Panc1 (cell line): ENCODE data around the gene WNT11. TPM values are rescaled to one million over a fixed set of nuclear protein-coding genes. Genes with fewer than 3 reads are reported as not detected.

Experiments used
- ATAC-seq: fragments of 200-7000 bp; cut with Tn5 transposase; 2 replicates; pipeline ENCODE4 v1.9.1; 2020; ENCODE audit warnings: mild to moderate bottlenecking, moderate library complexity
- BruUV-seq: library from RNA; stranded (reverse); fragments of 400-500 nt; replicated peaks from 2 replicates; lab custom pipeline; 2021; lab: Mats Ljungman, UMichigan
- CTCF ChIA-PET: fragments of 300-600 bp; sonication (Branson Sonifier 250); formaldehyde crosslinking; loops from one replicate; lab custom pipeline; 2022; ENCODE audit warnings: antibody characterized with exemption; lab: Charles Lee
- POLR2A ChIA-PET: fragments of 300-600 bp; sonication (Branson Sonifier 250); formaldehyde crosslinking; loops from one replicate; lab custom pipeline; 2022; ENCODE audit warnings: antibody characterized with exemption; lab: Charles Lee
- DNase-seq: peaks from one replicate; pipeline ENCODE4 v3.0.0-alpha.2; 2010; ENCODE audit warnings: low read depth, low spot score
- H3K27ac ChIP-seq: 2 replicates; pipeline ENCODE4 v1.5.1; 2011; ENCODE audit warnings: mild to moderate bottlenecking, low read length, inconsistent platforms
- H3K27me3 ChIP-seq: fragments of 200-500 bp; sonication (Bioruptor generic); 2 replicates; pipeline ENCODE4 v1.6.0; 2014; ENCODE audit warnings: low read length, inconsistent platforms; ENCODE audit not compliant: control insufficient read depth, insufficient read depth
- H3K36me3 ChIP-seq: fragments of 200-500 bp; sonication (Bioruptor generic); 2 replicates; pipeline ENCODE4 v1.5.1; 2014; ENCODE audit warnings: inconsistent platforms, mild to moderate bottlenecking, low read length, moderate library complexity; ENCODE audit not compliant: control insufficient read depth, insufficient read depth
- H3K4me1 ChIP-seq: 2 replicates; pipeline ENCODE4 v1.5.1; 2011; ENCODE audit warnings: inconsistent platforms, mild to moderate bottlenecking, low read length, moderate library complexity; ENCODE audit not compliant: control insufficient read depth, insufficient read depth
- H3K4me3 ChIP-seq, 2 experiments: 2 replicates each; pipeline ENCODE4 v1.5.1; 2011 to 2012; ENCODE audit warnings: low read depth in 2 of 2, low read length in 2 of 2, mild to moderate bottlenecking in 2 of 2, inconsistent platforms in 1 of 2, moderate library complexity in 1 of 2
- H3K9me3 ChIP-seq: fragments of 200-500 bp; sonication (Bioruptor generic); 2 replicates; pipeline ENCODE4 v1.5.1; 2014; ENCODE audit warnings: low read depth, mild to moderate bottlenecking, inconsistent platforms, low read length, moderate library complexity; ENCODE audit not compliant: control insufficient read depth, insufficient read depth
- POLR2AphosphoS5 ChIP-seq: IDR thresholded peaks from 2 replicates; pipeline ENCODE4 v1.6.1; 2012; ENCODE audit warnings: mild to moderate bottlenecking, low read depth, low read length, moderate library complexity
- REST ChIP-seq, 2 experiments: IDR thresholded peaks; 2 replicates each; pipeline ENCODE4 v1.6.1; 2011 to 2012; ENCODE audit warnings: low read depth in 2 of 2, control low read depth in 1 of 2, low read length in 1 of 2, mild to moderate bottlenecking in 1 of 2, moderate library complexity in 1 of 2; ENCODE audit not compliant: insufficient read depth in 1 of 2
- SIN3A ChIP-seq: IDR thresholded peaks from 2 replicates; pipeline ENCODE4 v1.6.1; 2012; ENCODE audit warnings: low read depth, mild to moderate bottlenecking, low read length, moderate library complexity, borderline replicate concordance; ENCODE audit not compliant: insufficient read depth
- TCF7L2 ChIP-seq: IDR thresholded peaks from 2 replicates; pipeline ENCODE4 v1.6.1; 2011; ENCODE audit warnings: mild to moderate bottlenecking, low read depth, low read length, inconsistent platforms
- in situ Hi-C: cut with HindIII; loops from 2 replicates; pipeline ENCODE4 v1.10.0; 2016; ENCODE audit warnings: low sequenced_read_pairs, low pct_unique_long_range_greater_than_20kb
- intact Hi-C: fragments of 100-400 bp; cut with micrococcal nuclease; formaldehyde crosslinking; loops from one replicate; pipeline ENCODE4 v1.10.0; 2022; ENCODE audit not compliant: unreplicated experiment
- total RNA-seq: library from RNA; stranded (reverse); gene quantifications from one replicate; pipeline ENCODE4 v1.2.1, GENCODE V29; 2021; ENCODE audit not compliant: unreplicated experiment
- TF ChIP-seq, protein P1 (sequence below): fragments of 450-650 bp; IDR thresholded peaks from 2 replicates; pipeline ENCODE4 v1.5.1; 2017; ENCODE audit warnings: mild to moderate bottlenecking

The WNT11 gene
- total RNA-seq, 1 experiment from 2014 or later: 1.1 TPM

DNA sequence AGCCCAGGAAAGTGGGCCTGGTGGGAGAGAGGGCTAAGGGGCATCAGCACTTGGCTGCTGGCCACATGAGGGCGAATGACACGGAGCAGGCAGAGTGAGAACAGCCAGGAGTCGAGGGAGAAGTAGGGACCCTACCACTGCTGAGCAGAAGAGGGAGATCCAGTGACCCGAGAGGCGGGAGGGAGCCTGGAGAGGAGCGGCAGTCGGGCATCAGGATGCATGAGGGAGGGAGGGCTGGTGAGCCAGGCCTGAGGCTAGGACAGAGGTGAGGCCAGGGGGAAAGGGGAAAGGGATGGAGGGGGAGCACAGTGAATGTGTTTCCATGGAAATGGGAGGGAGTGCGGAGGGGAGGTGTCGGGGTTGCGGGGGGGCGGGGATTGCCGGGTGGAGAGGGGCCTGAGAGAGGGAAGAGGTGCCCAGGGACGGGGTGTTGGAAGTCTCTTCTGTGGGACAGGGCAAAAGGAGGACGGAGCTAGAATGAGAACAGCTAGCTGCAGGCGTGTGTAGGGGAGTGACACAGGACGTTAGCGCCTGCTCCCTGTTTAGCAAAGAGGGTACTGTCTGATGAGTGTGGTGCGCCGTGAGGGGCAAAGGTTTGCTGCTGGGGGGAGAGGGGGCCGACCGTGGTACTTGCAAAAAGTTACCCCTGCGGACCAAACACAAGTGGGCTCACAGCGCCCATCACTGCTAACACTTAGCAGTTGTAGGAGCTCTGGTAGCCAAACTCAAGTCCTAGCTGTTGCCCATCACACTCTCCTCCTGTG lies 37.1 kb upstream of the WNT11 start:
- in situ Hi-C loops: no loop called here
- intact Hi-C loops: no loop called here
- Histone ChIP-seq H3K4me3 (no peak overlapping the region), H3K9me3 (no peaks in the 10 kb centered on the region), H3K4me1 (no peaks in the 10 kb centered on the region), H3K27me3 (no peaks in the 10 kb centered on the region), H3K36me3 (no peaks in the 10 kb centered on the region), H3K27ac (no peak overlapping the region)
- TF ChIP-seq, protein P1, sequence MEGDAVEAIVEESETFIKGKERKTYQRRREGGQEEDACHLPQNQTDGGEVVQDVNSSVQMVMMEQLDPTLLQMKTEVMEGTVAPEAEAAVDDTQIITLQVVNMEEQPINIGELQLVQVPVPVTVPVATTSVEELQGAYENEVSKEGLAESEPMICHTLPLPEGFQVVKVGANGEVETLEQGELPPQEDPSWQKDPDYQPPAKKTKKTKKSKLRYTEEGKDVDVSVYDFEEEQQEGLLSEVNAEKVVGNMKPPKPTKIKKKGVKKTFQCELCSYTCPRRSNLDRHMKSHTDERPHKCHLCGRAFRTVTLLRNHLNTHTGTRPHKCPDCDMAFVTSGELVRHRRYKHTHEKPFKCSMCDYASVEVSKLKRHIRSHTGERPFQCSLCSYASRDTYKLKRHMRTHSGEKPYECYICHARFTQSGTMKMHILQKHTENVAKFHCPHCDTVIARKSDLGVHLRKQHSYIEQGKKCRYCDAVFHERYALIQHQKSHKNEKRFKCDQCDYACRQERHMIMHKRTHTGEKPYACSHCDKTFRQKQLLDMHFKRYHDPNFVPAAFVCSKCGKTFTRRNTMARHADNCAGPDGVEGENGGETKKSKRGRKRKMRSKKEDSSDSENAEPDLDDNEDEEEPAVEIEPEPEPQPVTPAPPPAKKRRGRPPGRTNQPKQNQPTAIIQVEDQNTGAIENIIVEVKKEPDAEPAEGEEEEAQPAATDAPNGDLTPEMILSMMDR: no peak
- ATAC-seq (no peak), DNase-seq (no peak)
- ChIA-PET POLR2A (no interaction called here), CTCF (no interaction called here)
- no TSS peak for BruUV-seq

GRCh38 chr11:76242004-76242779 lies 35.9 kb upstream of the WNT11 start:
- intact Hi-C loops (no loop called here), in situ Hi-C loops (no loop called here)
- CTCF ChIA-PET: interaction anchor here (0.6 kb wide), 1 partner anchor 297 kb away, joined by 4 read pairs; no protein-coding TSS in a partner anchor
- Histone ChIP-seq H3K9me3 (no peaks in the 10 kb centered on the region), H3K36me3 (no peaks in the 10 kb centered on the region), H3K27me3 (no peaks in the 10 kb centered on the region), H3K4me1 (no peaks in the 10 kb centered on the region), H3K27ac (no peak overlapping the region), H3K4me3 (no peak overlapping the region)
- POLR2A ChIA-PET: no interaction called here
- TF ChIP-seq POLR2AphosphoS5 (no peak), TCF7L2 (no peak), REST (IDR thresholded peaks at IDR 0.05; ENCODE audit: insufficient read depth in 1 of 2, low read depth in 2 of 2, low read length in 1 of 2) (no peak), SIN3A (no peak)
- TF ChIP-seq, protein P1: no peak
- DNase-seq (no peak), ATAC-seq (no peak)
- no TSS peak for BruUV-seq
